Measurements from ENCODE around the gene ASIC4. TPM values are rescaled to one million over a fixed set of nuclear protein-coding genes. Genes with fewer than 3 reads are reported as not detected.

Gene ASIC4
- total RNA-seq, 1 experiment from 2014 or later, result 0.11 TPM

GRCh38 chr2:219539926-219540678, 25.8 kb downstream of the ASIC4 start:
- H3F3A ChIP-seq (ENCODE audit: low read length, unreplicated experiment), result no peaks in the 10 kb centered on the region
- H2AFZ ChIP-seq (ENCODE audit: low read length), result no peak overlapping the region
- no peaks in the 10 kb centered on the region for H3K27me3 ChIP-seq (ENCODE audit: low read length)
- H3K4me1 ChIP-seq (ENCODE audit: insufficient read depth, low read length), result peaks cover 7% of the 10 kb centered on the region; the same call in 1 of the 2 replicates
- no peak overlapping the region for H3K4me3 ChIP-seq (ENCODE audit: low read length)
- DNase-seq (no peak), ATAC-seq (no peak)
- no peaks in the 10 kb centered on the region for H3K9me3 ChIP-seq (ENCODE audit: low read length)
- no peak overlapping the region for H3K27ac ChIP-seq (ENCODE audit: low read length)
- H3K79me2 ChIP-seq (ENCODE audit: low read length), result peaks cover 14% of the 10 kb centered on the region
- no peaks in the 10 kb centered on the region for H3K9me2 ChIP-seq (replicated peaks; ENCODE audit: low read length)
- ChIA-PET CTCF (interaction anchor here (0.5 kb wide), 1 partner anchor 10 kb away, joined by 3 read pairs; no protein-coding TSS in a partner anchor), POLR2A (ENCODE audit: unreplicated experiment) (no interaction called here)
- no TSS peak for BruUV-seq (replicated peaks)
- H3K4me2 ChIP-seq (ENCODE audit: low read length), result no peak overlapping the region
- intact Hi-C loops (cut with micrococcal nuclease), result no loop called here
- TF ChIP-seq CTCF (conservative IDR thresholded peaks at IDR 0.05; ENCODE audit: low read depth, low read length), result no peak
- TF ChIP-seq EZH2phosphoT487 (IDR thresholded peaks at IDR 0.05; ENCODE audit: borderline replicate concordance, low read length), result no peak
- TF ChIP-seq EZH2 (IDR thresholded peaks at IDR 0.05; ENCODE audit: low read length, unreplicated experiment), result no peak
- H3K9ac ChIP-seq (ENCODE audit: low read length), result no peak overlapping the region
- no peaks in the 10 kb centered on the region for H4K20me1 ChIP-seq (ENCODE audit: low read length)
- H3K36me3 ChIP-seq (ENCODE audit: low read depth, low read length), result peaks cover 13% of the 10 kb centered on the region

GRCh38 chr2:219540784-219541504, 26.7 kb downstream of the ASIC4 start:
- no peak overlapping the region for H2AFZ ChIP-seq (ENCODE audit: low read length)
- peak overlapping the region; percentile 92; the same call in 1 of the 2 replicates for H3K4me2 ChIP-seq (ENCODE audit: low read length)
- H3K4me1 ChIP-seq (ENCODE audit: insufficient read depth, low read length), result peaks cover 7% of the 10 kb centered on the region; the same call in 1 of the 2 replicates
- ChIA-PET POLR2A (ENCODE audit: unreplicated experiment) (no interaction called here), CTCF (interaction anchor here (0.5 to 1.0 kb wide), 2 partner anchors 148 to 681 kb away, joined by 3 to 10 read pairs; partner anchors contain the start of gene WNT6)
- TF ChIP-seq EZH2 (IDR thresholded peaks at IDR 0.05; ENCODE audit: low read length, unreplicated experiment) (no peak), CTCF (conservative IDR thresholded peaks at IDR 0.05; ENCODE audit: low read depth, low read length) (no peak), EZH2phosphoT487 (IDR thresholded peaks at IDR 0.05; ENCODE audit: borderline replicate concordance, low read length) (no peak)
- H4K20me1 ChIP-seq (ENCODE audit: low read length), result no peaks in the 10 kb centered on the region
- H3K4me3 ChIP-seq (ENCODE audit: low read length), result no peak overlapping the region
- no peaks in the 10 kb centered on the region for H3K9me3 ChIP-seq (ENCODE audit: low read length)
- H3K36me3 ChIP-seq (ENCODE audit: low read depth, low read length), result peaks cover 13% of the 10 kb centered on the region
- H3F3A ChIP-seq (ENCODE audit: low read length, unreplicated experiment), result no peaks in the 10 kb centered on the region
- BruUV-seq (replicated peaks), result no TSS peak
- no peak for ATAC-seq
- no peak overlapping the region for H3K9ac ChIP-seq (ENCODE audit: low read length)
- H3K79me2 ChIP-seq (ENCODE audit: low read length), result peaks cover 14% of the 10 kb centered on the region
- H3K27me3 ChIP-seq (ENCODE audit: low read length), result no peaks in the 10 kb centered on the region
- no peak overlapping the region for H3K27ac ChIP-seq (ENCODE audit: low read length)
- DNase-seq, result no peak
- intact Hi-C loops (cut with micrococcal nuclease), result no loop called here
- no peaks in the 10 kb centered on the region for H3K9me2 ChIP-seq (replicated peaks; ENCODE audit: low read length)

Measured in PC-3 (cell line).